ENCODE measurements around the gene NXPE1.

The NXPE1 gene

DNA sequence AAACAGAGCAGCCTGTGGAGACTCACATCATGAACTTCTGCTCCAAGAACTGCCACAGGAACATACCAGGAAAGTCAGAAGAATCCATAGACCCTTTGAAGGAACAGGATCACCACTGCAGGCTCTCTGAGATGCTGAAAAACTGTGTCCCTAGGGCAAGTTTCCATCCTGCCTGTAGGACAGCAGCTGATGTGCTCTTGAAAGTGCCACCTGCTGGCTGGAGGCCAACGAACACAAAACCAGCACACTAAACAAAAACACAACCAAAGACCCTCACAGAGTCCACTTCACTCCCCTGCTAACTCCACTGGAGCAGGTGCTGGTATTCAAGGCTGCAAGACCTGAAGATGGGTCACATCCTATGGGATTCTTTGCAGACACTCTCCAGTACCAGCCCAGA lies 12.0 kb upstream of the NXPE1 start:
- no peak for DNase-seq (ENCODE audit: low read depth, low spot score)
- TF ChIP-seq POLR2AphosphoS5 (IDR thresholded peaks at IDR 0.05; ENCODE audit: borderline replicate concordance, low read depth, low read length) (no peak), EZH2 (IDR thresholded peaks at IDR 0.05) (no peak), FOXP2 (optimal IDR thresholded peaks at IDR 0.05; ENCODE audit: control extremely low read depth, extremely low read length, insufficient read depth) (no peak)
- no peak overlapping the region for H3K9ac ChIP-seq (ENCODE audit: insufficient read length)
- no peak overlapping the region for H3K27ac ChIP-seq
- H3K4me3 ChIP-seq = no peak overlapping the region
- H3K36me3 ChIP-seq (ENCODE audit: insufficient read depth, low read length) = no peaks in the 10 kb centered on the region
- no peaks in the 10 kb centered on the region for H3K9me3 ChIP-seq (ENCODE audit: low read depth, low read length)

- Histone ChIP-seq H3K9me3 (ENCODE audit: low read depth, low read length) (no peaks in the 10 kb centered on the region), H3K27ac (no peak overlapping the region), H3K4me3 (no peak overlapping the region), H3K9ac (ENCODE audit: insufficient read length) (no peak overlapping the region), H3K36me3 (ENCODE audit: insufficient read depth, low read length) (no peaks in the 10 kb centered on the region)
- DNase-seq (ENCODE audit: low read depth, low spot score) = no peak
- TF ChIP-seq EZH2 (IDR thresholded peaks at IDR 0.05) = no peak
- no peak for TF ChIP-seq FOXP2 (optimal IDR thresholded peaks at IDR 0.05; ENCODE audit: control extremely low read depth, extremely low read length, insufficient read depth)
- TF ChIP-seq POLR2AphosphoS5 (IDR thresholded peaks at IDR 0.05; ENCODE audit: borderline replicate concordance, low read depth, low read length) = no peak
Measured at GRCh38 chr11:114569801-114570200, 10.1 kb upstream of the NXPE1 start.

DNA sequence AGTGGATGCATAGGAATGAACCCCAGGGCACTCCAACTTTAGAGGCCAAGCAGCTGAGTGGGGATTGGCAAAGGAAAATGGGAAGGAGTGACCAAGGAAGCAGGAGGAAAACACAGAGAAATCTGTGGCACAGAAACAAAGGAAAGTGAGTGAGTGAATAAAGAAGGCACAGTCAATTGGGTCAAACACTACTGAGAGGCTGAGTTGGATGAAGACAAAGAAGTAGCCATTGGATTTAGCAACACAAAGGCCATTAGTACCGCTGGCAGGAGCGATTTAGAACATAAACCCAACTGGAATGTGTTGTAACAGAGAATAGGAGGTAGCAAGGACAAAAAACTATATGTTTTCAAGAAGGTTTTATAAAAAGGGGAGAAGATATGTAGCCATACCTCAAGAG lies 6.6 kb upstream of the NXPE1 start:
- no peak overlapping the region for H3K4me3 ChIP-seq
- H3K36me3 ChIP-seq (ENCODE audit: insufficient read depth, low read length) = no peaks in the 10 kb centered on the region
- DNase-seq (ENCODE audit: low read depth, low spot score) = no peak
- no peak overlapping the region for H3K9ac ChIP-seq (ENCODE audit: insufficient read length)
- no peaks in the 10 kb centered on the region for H3K9me3 ChIP-seq (ENCODE audit: low read depth, low read length)
- no peak overlapping the region for H3K27ac ChIP-seq
- TF ChIP-seq FOXP2 (optimal IDR thresholded peaks at IDR 0.05; ENCODE audit: control extremely low read depth, extremely low read length, insufficient read depth) = no peak
- no peak for TF ChIP-seq POLR2AphosphoS5 (IDR thresholded peaks at IDR 0.05; ENCODE audit: borderline replicate concordance, low read depth, low read length)
- TF ChIP-seq EZH2 (IDR thresholded peaks at IDR 0.05) = no peak

GRCh38 chr11:114564831-114565230 lies 5.2 kb upstream of the NXPE1 start:
- Histone ChIP-seq H3K9me3 (ENCODE audit: low read depth, low read length) (no peaks in the 10 kb centered on the region), H3K9ac (ENCODE audit: insufficient read length) (no peak overlapping the region), H3K27ac (no peak overlapping the region), H3K4me3 (no peak overlapping the region), H3K36me3 (ENCODE audit: insufficient read depth, low read length) (no peaks in the 10 kb centered on the region)
- no peak for TF ChIP-seq FOXP2 (optimal IDR thresholded peaks at IDR 0.05; ENCODE audit: control extremely low read depth, extremely low read length, insufficient read depth)
- no peak for TF ChIP-seq POLR2AphosphoS5 (IDR thresholded peaks at IDR 0.05; ENCODE audit: borderline replicate concordance, low read depth, low read length)
- TF ChIP-seq EZH2 (IDR thresholded peaks at IDR 0.05) = no peak
- no peak for DNase-seq (ENCODE audit: low read depth, low spot score)

GRCh38 chr11:114563077-114563476 lies 3.4 kb upstream of the NXPE1 start:
- Histone ChIP-seq H3K36me3 (ENCODE audit: insufficient read depth, low read length) (no peaks in the 10 kb centered on the region), H3K9me3 (ENCODE audit: low read depth, low read length) (no peaks in the 10 kb centered on the region), H3K9ac (ENCODE audit: insufficient read length) (no peak overlapping the region), H3K27ac (no peak overlapping the region), H3K4me3 (no peak overlapping the region)
- DNase-seq (ENCODE audit: low read depth, low spot score) = no peak
- TF ChIP-seq POLR2AphosphoS5 (IDR thresholded peaks at IDR 0.05; ENCODE audit: borderline replicate concordance, low read depth, low read length) (no peak), EZH2 (IDR thresholded peaks at IDR 0.05) (no peak), FOXP2 (optimal IDR thresholded peaks at IDR 0.05; ENCODE audit: control extremely low read depth, extremely low read length, insufficient read depth) (no peak)

DNA sequence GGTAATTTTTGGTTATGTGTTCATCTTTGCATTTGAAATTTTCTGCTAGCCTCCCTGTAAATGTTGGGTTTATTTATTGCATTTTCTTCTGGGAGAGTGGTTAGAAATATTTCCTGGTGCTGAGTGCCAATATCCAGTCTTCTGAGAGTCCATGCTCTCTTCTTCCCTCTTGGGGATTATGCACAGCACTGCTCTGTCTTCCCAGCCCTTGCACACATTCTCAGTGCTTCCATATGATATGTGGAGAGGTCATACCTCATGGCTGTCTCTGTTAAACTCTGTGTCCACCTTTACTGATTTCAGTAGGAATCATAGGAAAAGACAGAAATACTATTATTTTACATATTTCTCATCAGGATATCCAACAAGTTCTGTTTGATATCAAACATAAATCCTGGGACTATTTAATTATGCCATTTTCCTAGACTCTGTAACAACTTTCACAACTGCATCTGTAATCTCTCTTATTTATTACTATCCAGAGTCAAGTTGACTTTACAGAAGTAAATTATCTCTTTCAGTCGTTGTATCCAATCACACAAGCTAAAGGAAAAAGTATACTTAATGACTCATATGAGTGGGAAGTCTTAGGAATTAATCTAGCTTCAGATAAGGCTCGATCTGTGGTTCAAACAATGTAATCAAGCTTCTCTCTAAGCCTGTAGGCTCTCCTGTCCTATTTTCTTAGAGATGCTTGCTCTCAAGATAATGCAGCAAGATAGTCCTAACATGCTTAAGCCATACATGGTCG lies 2.7 kb upstream of the NXPE1 start:
- H3K4me3 ChIP-seq = no peak overlapping the region
- TF ChIP-seq EZH2 (IDR thresholded peaks at IDR 0.05) (no peak), POLR2AphosphoS5 (IDR thresholded peaks at IDR 0.05; ENCODE audit: borderline replicate concordance, low read depth, low read length) (no peak), FOXP2 (optimal IDR thresholded peaks at IDR 0.05; ENCODE audit: control extremely low read depth, extremely low read length, insufficient read depth) (no peak)
- H3K27ac ChIP-seq = no peak overlapping the region
- H3K36me3 ChIP-seq (ENCODE audit: insufficient read depth, low read length) = no peaks in the 10 kb centered on the region
- no peaks in the 10 kb centered on the region for H3K9me3 ChIP-seq (ENCODE audit: low read depth, low read length)
- DNase-seq (ENCODE audit: low read depth, low spot score) = no peak
- H3K9ac ChIP-seq (ENCODE audit: insufficient read length) = no peak overlapping the region

DNA sequence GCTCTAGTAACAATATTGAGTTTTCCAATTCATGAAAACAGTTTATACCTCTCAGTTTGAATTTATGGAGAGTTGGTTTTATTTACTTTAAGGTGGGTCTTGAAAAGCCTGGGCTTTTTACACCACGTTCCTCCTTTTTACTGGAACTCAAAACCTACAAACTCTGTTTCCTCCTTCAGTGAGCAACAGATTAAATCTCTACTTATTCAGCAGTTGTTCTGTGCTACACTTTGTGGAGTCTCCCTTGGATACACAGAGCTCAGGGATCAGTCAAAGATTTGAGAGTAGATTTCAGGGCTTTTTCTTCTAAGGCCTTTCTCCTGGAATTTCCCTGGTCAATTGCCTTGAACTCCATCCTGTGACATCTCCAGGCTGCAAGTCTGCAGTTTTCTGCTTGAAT lies 3.5 kb downstream of the NXPE1 start:
- DNase-seq (ENCODE audit: low read depth, low spot score) = no peak
- Histone ChIP-seq H3K9me3 (ENCODE audit: low read depth, low read length) (no peaks in the 10 kb centered on the region), H3K27ac (no peak overlapping the region), H3K9ac (ENCODE audit: insufficient read length) (no peak overlapping the region), H3K4me3 (no peak overlapping the region), H3K36me3 (ENCODE audit: insufficient read depth, low read length) (no peaks in the 10 kb centered on the region)
- no peak for TF ChIP-seq POLR2AphosphoS5 (IDR thresholded peaks at IDR 0.05; ENCODE audit: borderline replicate concordance, low read depth, low read length)
- TF ChIP-seq EZH2 (IDR thresholded peaks at IDR 0.05) = no peak
- TF ChIP-seq FOXP2 (optimal IDR thresholded peaks at IDR 0.05; ENCODE audit: control extremely low read depth, extremely low read length, insufficient read depth) = no peak

GRCh38 chr11:114553642-114554041 lies 6.0 kb downstream of the NXPE1 start:
- no peak for DNase-seq (ENCODE audit: low read depth, low spot score)
- no peaks in the 10 kb centered on the region for H3K9me3 ChIP-seq (ENCODE audit: low read depth, low read length)
- no peak overlapping the region for H3K9ac ChIP-seq (ENCODE audit: insufficient read length)
- H3K27ac ChIP-seq = no peak overlapping the region
- no peak overlapping the region for H3K4me3 ChIP-seq
- no peaks in the 10 kb centered on the region for H3K36me3 ChIP-seq (ENCODE audit: insufficient read depth, low read length)
- TF ChIP-seq EZH2 (IDR thresholded peaks at IDR 0.05) (no peak), FOXP2 (optimal IDR thresholded peaks at IDR 0.05; ENCODE audit: control extremely low read depth, extremely low read length, insufficient read depth) (no peak), POLR2AphosphoS5 (IDR thresholded peaks at IDR 0.05; ENCODE audit: borderline replicate concordance, low read depth, low read length) (no peak)

DNA sequence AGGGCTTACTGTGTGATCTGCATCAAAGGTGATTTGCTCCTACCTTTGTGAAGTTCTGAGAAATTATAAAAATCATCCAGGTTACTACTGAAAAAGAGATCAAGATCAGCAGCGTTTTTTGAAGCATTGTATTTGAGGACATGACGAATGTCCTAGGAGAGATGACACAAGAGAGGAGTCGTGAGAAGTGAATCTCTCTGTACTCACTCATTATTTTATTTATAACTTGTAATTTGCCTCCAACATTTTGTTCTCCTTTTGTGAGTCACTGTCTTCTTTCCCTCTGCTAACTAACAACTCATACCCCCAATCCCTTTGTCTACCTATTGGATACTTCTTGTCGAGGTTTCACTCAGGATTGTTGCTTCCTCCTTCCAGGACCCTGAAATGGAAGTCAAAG lies 8.6 kb downstream of the NXPE1 start:
- Histone ChIP-seq H3K9ac (ENCODE audit: insufficient read length) (no peak overlapping the region), H3K27ac (no peak overlapping the region), H3K9me3 (ENCODE audit: low read depth, low read length) (no peaks in the 10 kb centered on the region), H3K4me3 (no peak overlapping the region), H3K36me3 (ENCODE audit: insufficient read depth, low read length) (no peaks in the 10 kb centered on the region)
- no peak for TF ChIP-seq EZH2 (IDR thresholded peaks at IDR 0.05)
- no peak for TF ChIP-seq FOXP2 (optimal IDR thresholded peaks at IDR 0.05; ENCODE audit: control extremely low read depth, extremely low read length, insufficient read depth)
- no peak for TF ChIP-seq POLR2AphosphoS5 (IDR thresholded peaks at IDR 0.05; ENCODE audit: borderline replicate concordance, low read depth, low read length)
- DNase-seq (ENCODE audit: low read depth, low spot score) = no peak
